GM23338 (cell line): ENCODE data around the gene ELOVL4. TPM values are rescaled to one million over a fixed set of nuclear protein-coding genes. Genes with fewer than 3 reads are reported as not detected.
A peak's percentile ranks its signal among the peaks of the same experiment; 100 is the strongest.

Source experiments
- ATAC-seq: fragments of 200-7000 bp; cut with Tn5 transposase; 3 replicates; pipeline ENCODE4 v1.9.1; 2020
- DNase-seq: peaks from one replicate; pipeline ENCODE4 v3.0.0-alpha.2; 2015; ENCODE audit warnings: low spot score
- H2AFZ ChIP-seq: fragments of 200-600 bp; sonication (generic); 2 replicates; pipeline ENCODE4 v1.8.0; 2016; ENCODE audit warnings: antibody characterized with exemption, mild to moderate bottlenecking, moderate library complexity
- H3F3A ChIP-seq: fragments of 200-600 bp; sonication (generic); replicated peaks from 2 replicates; pipeline ENCODE4 v1.8.0; 2017; ENCODE audit warnings: antibody characterized with exemption, mixed run types, low read depth
- H3K27ac ChIP-seq: fragments of 200-600 bp; sonication (generic); 2 replicates; pipeline ENCODE4 v1.6.1; 2016; ENCODE audit warnings: low read depth
- H3K27me3 ChIP-seq: fragments of 200-600 bp; sonication (generic); 2 replicates; pipeline ENCODE4 v1.8.0; 2016; ENCODE audit warnings: mild to moderate bottlenecking, mixed run types, moderate library complexity; ENCODE audit not compliant: insufficient read depth
- H3K36me3 ChIP-seq: fragments of 200-600 bp; sonication (generic); 2 replicates; pipeline ENCODE4 v1.8.0; 2016; ENCODE audit warnings: mild to moderate bottlenecking; ENCODE audit not compliant: insufficient read depth
- H3K4me1 ChIP-seq: fragments of 200-600 bp; sonication (generic); 2 replicates; pipeline ENCODE4 v1.8.0; 2016; ENCODE audit warnings: mild to moderate bottlenecking, moderate library complexity; ENCODE audit not compliant: insufficient read depth
- H3K4me2 ChIP-seq: fragments of 200-600 bp; sonication (generic); 2 replicates; pipeline ENCODE4 v1.7.1; 2017; ENCODE audit warnings: mixed run types
- H3K4me3 ChIP-seq: fragments of 200-600 bp; sonication (generic); 2 replicates; pipeline ENCODE4 v1.6.1; 2016; ENCODE audit warnings: mixed run types
- H3K79me2 ChIP-seq: fragments of 200-600 bp; sonication (generic); replicated peaks from 2 replicates; pipeline ENCODE4 v1.8.0; 2017; ENCODE audit warnings: mild to moderate bottlenecking; ENCODE audit not compliant: insufficient read depth
- H3K9me2 ChIP-seq: fragments of 200-600 bp; sonication (generic); 2 replicates; pipeline ENCODE4 v1.8.0; 2017; ENCODE audit not compliant: insufficient read depth
- H4K20me1 ChIP-seq: fragments of 200-600 bp; sonication (generic); replicated peaks from 2 replicates; pipeline ENCODE4 v1.8.0; 2017; ENCODE audit warnings: mild to moderate bottlenecking; ENCODE audit not compliant: insufficient read depth
- H3K27ac Mint-ChIP-seq: 2 replicates; pipeline ENCODE4 v1.8.0; 2020; ENCODE audit warnings: inconsistent platforms, mild to moderate bottlenecking, moderate library complexity, mixed read lengths
- H3K27me3 Mint-ChIP-seq: 3 replicates; pipeline ENCODE4 v1.8.0; 2022; ENCODE audit warnings: low read depth, mild to moderate bottlenecking, moderate library complexity, mixed read lengths, inconsistent platforms; ENCODE audit not compliant: insufficient read depth, poor library complexity
- H3K36me3 Mint-ChIP-seq: 3 replicates; pipeline ENCODE4 v1.8.0; 2021; ENCODE audit warnings: low read depth, mild to moderate bottlenecking, inconsistent platforms, moderate library complexity, mixed read lengths
- H3K4me1 Mint-ChIP-seq: 3 replicates; pipeline ENCODE4 v1.8.0; 2020; ENCODE audit warnings: mild to moderate bottlenecking, inconsistent platforms, mixed read lengths
- H3K4me3 Mint-ChIP-seq: 3 replicates; pipeline ENCODE4 v1.8.0; 2021; ENCODE audit warnings: moderate library complexity, mild to moderate bottlenecking, inconsistent platforms, mixed read lengths
- H3K9me3 Mint-ChIP-seq: 3 replicates; pipeline ENCODE4 v1.8.0; 2020; ENCODE audit warnings: moderate library complexity, mild to moderate bottlenecking, inconsistent platforms, mixed read lengths
- CREB1 ChIP-seq: fragments of 250-450 bp; sonication (Bioruptor Pico); IDR thresholded peaks from 2 replicates; pipeline ENCODE4 v1.5.0; 2020; ENCODE audit warnings: low read depth, mild to moderate bottlenecking, moderate library complexity
- JUNB ChIP-seq: IDR thresholded peaks from one replicate; pipeline ENCODE4 v1.6.1; 2016; ENCODE audit warnings: antibody characterized with exemption; ENCODE audit not compliant: unreplicated experiment
- NANOG ChIP-seq: IDR thresholded peaks from 2 replicates; pipeline ENCODE4 v1.6.1; 2016; ENCODE audit warnings: antibody characterized with exemption, borderline replicate concordance
- ZNF114 ChIP-seq: fragments of 250-450 bp; sonication (Bioruptor Pico); IDR thresholded peaks from 2 replicates; pipeline ENCODE4 v1.5.0; 2020; ENCODE audit warnings: mild to moderate bottlenecking, moderate library complexity
- ZNF331 ChIP-seq: fragments of 250-450 bp; sonication (Bioruptor Pico); IDR thresholded peaks from 2 replicates; pipeline ENCODE4 v1.5.0; 2020; ENCODE audit warnings: low read depth, mild to moderate bottlenecking, moderate library complexity
- polyA plus RNA-seq: library from polyadenylated mRNA; unstranded; fragments of >200 nt; fragmentation: Nextera tagmentation; extraction: Ambion mirVana; gene quantifications from 2 replicates; pipeline ENCODE4 v1.2.1, GENCODE V29; 2016
- total RNA-seq: library from RNA; depleted of rRNA; stranded (reverse); fragments of >200 nt; shearing (Covaris generic); gene quantifications from 2 replicates; pipeline ENCODE4 v1.2.3, GENCODE V29; 2014
- TF ChIP-seq, protein P1 (sequence below), 2 experiments: fragments of 200-600 bp in 1 of 2; sonication (generic) in 1 of 2; conservative IDR thresholded peaks; 2 replicates each; pipeline versions ENCODE4 v1.5.1 to v1.6.1; 2016 to 2017; ENCODE audit warnings: antibody characterized with exemption in 2 of 2, low read depth in 2 of 2, mild to moderate bottlenecking in 2 of 2, moderate library complexity in 1 of 2
- TF ChIP-seq, protein P2 (sequence below): IDR thresholded peaks from one replicate; pipeline ENCODE4 v1.6.1; 2018; ENCODE audit warnings: antibody characterized with exemption; ENCODE audit not compliant: unreplicated experiment
- TF ChIP-seq, protein P3 (sequence below): fragments of 250-450 bp; sonication (Bioruptor Pico); IDR thresholded peaks from 2 replicates; pipeline ENCODE4 v1.5.0; 2020; ENCODE audit warnings: mild to moderate bottlenecking, moderate library complexity

ELOVL4 gene
- total and polyA plus RNA-seq, 2 experiments from 2014 or later = 13.3 to 16.8 TPM

DNA sequence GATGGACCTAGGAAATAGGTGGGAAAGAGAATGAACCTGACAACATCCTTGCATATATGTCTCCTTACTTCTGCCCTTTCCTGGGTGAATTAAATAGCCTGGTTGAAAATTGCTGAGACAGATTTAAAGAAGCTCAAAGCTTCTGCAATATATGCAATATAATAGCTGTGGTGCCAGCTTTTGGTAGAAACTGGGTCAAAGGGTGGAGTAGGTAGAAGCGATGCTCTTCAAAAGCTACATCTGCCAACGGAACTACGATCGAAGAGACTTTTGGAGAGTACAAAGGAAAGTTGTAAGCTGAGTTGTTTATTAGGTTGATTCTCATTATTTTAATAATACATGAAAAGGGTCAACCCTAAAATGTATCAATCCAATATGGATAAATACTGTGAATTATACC lies 34.3 kb upstream of the ELOVL4 start:
- H3K36me3 ChIP-seq = no peaks in the 10 kb centered on the region
- H3K27me3 ChIP-seq = no peaks in the 10 kb centered on the region
- H3K4me3 ChIP-seq = no peak overlapping the region
- Mint-ChIP-seq H3K27ac (no peak overlapping the region), H3K36me3 (no peaks in the 10 kb centered on the region), H3K9me3 (no peaks in the 10 kb centered on the region), H3K4me1 (no peaks in the 10 kb centered on the region), H3K4me3 (no peak overlapping the region), H3K27me3 (no peaks in the 10 kb centered on the region)
- peak overlapping the region; percentile 47; the same call in 1 of the 2 replicates for H2AFZ ChIP-seq
- TF ChIP-seq NANOG (no peak), JUNB (no peak), ZNF331 (CRISPR knock-in tag) (no peak)
- TF ChIP-seq, protein P1, sequence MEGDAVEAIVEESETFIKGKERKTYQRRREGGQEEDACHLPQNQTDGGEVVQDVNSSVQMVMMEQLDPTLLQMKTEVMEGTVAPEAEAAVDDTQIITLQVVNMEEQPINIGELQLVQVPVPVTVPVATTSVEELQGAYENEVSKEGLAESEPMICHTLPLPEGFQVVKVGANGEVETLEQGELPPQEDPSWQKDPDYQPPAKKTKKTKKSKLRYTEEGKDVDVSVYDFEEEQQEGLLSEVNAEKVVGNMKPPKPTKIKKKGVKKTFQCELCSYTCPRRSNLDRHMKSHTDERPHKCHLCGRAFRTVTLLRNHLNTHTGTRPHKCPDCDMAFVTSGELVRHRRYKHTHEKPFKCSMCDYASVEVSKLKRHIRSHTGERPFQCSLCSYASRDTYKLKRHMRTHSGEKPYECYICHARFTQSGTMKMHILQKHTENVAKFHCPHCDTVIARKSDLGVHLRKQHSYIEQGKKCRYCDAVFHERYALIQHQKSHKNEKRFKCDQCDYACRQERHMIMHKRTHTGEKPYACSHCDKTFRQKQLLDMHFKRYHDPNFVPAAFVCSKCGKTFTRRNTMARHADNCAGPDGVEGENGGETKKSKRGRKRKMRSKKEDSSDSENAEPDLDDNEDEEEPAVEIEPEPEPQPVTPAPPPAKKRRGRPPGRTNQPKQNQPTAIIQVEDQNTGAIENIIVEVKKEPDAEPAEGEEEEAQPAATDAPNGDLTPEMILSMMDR (conservative IDR thresholded peaks at IDR 0.05; ENCODE audit: low read depth in 2 of 2) = no peak
- TF ChIP-seq, protein P2, sequence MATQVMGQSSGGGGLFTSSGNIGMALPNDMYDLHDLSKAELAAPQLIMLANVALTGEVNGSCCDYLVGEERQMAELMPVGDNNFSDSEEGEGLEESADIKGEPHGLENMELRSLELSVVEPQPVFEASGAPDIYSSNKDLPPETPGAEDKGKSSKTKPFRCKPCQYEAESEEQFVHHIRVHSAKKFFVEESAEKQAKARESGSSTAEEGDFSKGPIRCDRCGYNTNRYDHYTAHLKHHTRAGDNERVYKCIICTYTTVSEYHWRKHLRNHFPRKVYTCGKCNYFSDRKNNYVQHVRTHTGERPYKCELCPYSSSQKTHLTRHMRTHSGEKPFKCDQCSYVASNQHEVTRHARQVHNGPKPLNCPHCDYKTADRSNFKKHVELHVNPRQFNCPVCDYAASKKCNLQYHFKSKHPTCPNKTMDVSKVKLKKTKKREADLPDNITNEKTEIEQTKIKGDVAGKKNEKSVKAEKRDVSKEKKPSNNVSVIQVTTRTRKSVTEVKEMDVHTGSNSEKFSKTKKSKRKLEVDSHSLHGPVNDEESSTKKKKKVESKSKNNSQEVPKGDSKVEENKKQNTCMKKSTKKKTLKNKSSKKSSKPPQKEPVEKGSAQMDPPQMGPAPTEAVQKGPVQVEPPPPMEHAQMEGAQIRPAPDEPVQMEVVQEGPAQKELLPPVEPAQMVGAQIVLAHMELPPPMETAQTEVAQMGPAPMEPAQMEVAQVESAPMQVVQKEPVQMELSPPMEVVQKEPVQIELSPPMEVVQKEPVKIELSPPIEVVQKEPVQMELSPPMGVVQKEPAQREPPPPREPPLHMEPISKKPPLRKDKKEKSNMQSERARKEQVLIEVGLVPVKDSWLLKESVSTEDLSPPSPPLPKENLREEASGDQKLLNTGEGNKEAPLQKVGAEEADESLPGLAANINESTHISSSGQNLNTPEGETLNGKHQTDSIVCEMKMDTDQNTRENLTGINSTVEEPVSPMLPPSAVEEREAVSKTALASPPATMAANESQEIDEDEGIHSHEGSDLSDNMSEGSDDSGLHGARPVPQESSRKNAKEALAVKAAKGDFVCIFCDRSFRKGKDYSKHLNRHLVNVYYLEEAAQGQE = no peak
- H4K20me1 ChIP-seq = no peaks in the 10 kb centered on the region
- H3K4me1 ChIP-seq = no peaks in the 10 kb centered on the region
- 0 out of 2 replicates have a peak, but pooled peaks cover 3% of the 10 kb centered on the region for H3K9me2 ChIP-seq
- ATAC-seq = no peak
- no peak overlapping the region for H3K27ac ChIP-seq
- no peak overlapping the region for H3K4me2 ChIP-seq
- H3K79me2 ChIP-seq = no peaks in the 10 kb centered on the region
- DNase-seq = no peak
- no peaks in the 10 kb centered on the region for H3F3A ChIP-seq

DNA sequence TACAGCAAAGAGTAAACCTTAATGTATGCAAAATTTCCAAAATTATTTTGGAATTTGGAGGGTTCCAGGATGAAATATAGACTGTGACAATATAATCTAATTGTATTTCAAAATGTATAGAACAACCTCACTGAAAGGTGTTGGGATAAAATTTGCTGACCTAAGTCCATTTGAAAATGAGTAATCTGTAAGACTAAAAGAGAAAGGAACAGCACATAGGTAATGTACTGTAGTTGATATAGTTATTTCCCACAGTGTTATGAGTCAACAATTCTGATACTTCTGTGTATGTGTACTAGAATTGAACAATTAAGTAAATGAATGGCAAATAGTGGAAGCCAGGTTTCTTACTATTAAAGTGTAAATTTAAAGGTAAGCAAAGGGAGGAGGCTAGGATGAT lies 23.8 kb upstream of the ELOVL4 start:
- Histone ChIP-seq H3K36me3 (no peaks in the 10 kb centered on the region), H3K4me1 (no peaks in the 10 kb centered on the region), H2AFZ (no peak overlapping the region), H3F3A (no peaks in the 10 kb centered on the region), H3K79me2 (no peaks in the 10 kb centered on the region), H3K27me3 (no peaks in the 10 kb centered on the region), H3K27ac (no peak overlapping the region), H3K4me2 (no peak overlapping the region), H4K20me1 (no peaks in the 10 kb centered on the region), H3K4me3 (no peak overlapping the region), H3K9me2 (no peaks in the 10 kb centered on the region)
- Mint-ChIP-seq H3K27me3 (peaks cover 4% of the 10 kb centered on the region), H3K4me1 (no peaks in the 10 kb centered on the region), H3K4me3 (no peak overlapping the region), H3K27ac (no peak overlapping the region), H3K36me3 (peaks cover 12% of the 10 kb centered on the region; the same call in 2 of the 3 replicates), H3K9me3 (peaks cover 38% of the 10 kb centered on the region)
- no peak for DNase-seq
- ATAC-seq = no peak
- no peak for TF ChIP-seq CREB1 (CRISPR knock-in tag)
- TF ChIP-seq, protein P3, sequence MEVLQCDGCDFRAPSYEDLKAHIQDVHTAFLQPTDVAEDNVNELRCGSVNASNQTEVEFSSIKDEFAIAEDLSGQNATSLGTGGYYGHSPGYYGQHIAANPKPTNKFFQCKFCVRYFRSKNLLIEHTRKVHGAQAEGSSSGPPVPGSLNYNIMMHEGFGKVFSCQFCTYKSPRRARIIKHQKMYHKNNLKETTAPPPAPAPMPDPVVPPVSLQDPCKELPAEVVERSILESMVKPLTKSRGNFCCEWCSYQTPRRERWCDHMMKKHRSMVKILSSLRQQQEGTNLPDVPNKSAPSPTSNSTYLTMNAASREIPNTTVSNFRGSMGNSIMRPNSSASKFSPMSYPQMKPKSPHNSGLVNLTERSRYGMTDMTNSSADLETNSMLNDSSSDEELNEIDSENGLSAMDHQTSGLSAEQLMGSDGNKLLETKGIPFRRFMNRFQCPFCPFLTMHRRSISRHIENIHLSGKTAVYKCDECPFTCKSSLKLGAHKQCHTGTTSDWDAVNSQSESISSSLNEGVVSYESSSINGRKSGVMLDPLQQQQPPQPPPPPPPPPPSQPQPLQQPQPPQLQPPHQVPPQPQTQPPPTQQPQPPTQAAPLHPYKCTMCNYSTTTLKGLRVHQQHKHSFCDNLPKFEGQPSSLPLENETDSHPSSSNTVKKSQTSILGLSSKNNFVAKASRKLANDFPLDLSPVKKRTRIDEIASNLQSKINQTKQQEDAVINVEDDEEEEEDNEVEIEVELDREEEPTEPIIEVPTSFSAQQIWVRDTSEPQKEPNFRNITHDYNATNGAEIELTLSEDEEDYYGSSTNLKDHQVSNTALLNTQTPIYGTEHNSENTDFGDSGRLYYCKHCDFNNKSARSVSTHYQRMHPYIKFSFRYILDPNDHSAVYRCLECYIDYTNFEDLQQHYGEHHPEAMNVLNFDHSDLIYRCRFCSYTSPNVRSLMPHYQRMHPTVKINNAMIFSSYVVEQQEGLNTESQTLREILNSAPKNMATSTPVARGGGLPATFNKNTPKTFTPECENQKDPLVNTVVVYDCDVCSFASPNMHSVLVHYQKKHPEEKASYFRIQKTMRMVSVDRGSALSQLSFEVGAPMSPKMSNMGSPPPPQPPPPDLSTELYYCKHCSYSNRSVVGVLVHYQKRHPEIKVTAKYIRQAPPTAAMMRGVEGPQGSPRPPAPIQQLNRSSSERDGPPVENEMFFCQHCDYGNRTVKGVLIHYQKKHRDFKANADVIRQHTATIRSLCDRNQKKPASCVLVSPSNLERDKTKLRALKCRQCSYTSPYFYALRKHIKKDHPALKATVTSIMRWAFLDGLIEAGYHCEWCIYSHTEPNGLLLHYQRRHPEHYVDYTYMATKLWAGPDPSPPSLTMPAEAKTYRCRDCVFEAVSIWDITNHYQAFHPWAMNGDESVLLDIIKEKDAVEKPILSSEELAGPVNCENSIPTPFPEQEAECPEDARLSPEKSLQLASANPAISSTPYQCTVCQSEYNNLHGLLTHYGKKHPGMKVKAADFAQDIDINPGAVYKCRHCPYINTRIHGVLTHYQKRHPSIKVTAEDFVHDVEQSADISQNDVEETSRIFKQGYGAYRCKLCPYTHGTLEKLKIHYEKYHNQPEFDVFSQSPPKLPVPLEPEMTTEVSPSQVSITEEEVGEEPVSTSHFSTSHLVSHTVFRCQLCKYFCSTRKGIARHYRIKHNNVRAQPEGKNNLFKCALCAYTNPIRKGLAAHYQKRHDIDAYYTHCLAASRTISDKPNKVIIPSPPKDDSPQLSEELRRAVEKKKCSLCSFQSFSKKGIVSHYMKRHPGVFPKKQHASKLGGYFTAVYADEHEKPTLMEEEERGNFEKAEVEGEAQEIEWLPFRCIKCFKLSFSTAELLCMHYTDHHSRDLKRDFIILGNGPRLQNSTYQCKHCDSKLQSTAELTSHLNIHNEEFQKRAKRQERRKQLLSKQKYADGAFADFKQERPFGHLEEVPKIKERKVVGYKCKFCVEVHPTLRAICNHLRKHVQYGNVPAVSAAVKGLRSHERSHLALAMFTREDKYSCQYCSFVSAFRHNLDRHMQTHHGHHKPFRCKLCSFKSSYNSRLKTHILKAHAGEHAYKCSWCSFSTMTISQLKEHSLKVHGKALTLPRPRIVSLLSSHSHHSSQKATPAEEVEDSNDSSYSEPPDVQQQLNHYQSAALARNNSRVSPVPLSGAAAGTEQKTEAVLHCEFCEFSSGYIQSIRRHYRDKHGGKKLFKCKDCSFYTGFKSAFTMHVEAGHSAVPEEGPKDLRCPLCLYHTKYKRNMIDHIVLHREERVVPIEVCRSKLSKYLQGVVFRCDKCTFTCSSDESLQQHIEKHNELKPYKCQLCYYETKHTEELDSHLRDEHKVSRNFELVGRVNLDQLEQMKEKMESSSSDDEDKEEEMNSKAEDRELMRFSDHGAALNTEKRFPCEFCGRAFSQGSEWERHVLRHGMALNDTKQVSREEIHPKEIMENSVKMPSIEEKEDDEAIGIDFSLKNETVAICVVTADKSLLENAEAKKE = no peak
- TF ChIP-seq, protein P1 (conservative IDR thresholded peaks at IDR 0.05; ENCODE audit: low read depth in 2 of 2) = no peak
- no peak for TF ChIP-seq ZNF114 (CRISPR knock-in tag)
